H1 (cell line): Measurements from ENCODE around the gene CTIF.

ENCODE experiments used
- BACH1 ChIP-seq: IDR thresholded peaks from 2 replicates; pipeline ENCODE4 v1.6.1; 2012; ENCODE audit warnings: low read length, improper control_type of control experiment
- CTCF ChIP-seq, 3 experiments: IDR thresholded peaks; 1 replicate in 2 of 3; 2 replicates in 1 of 3; pipeline versions ENCODE4 v1.5.1 to v1.6.1; 2011; ENCODE audit warnings: low read length in 3 of 3, mild to moderate bottlenecking in 3 of 3, inconsistent platforms in 2 of 3, low read depth in 1 of 3, moderate library complexity in 1 of 3; ENCODE audit not compliant: insufficient read depth in 1 of 3; ENCODE audit errors: control extremely low read depth in 1 of 3
- EP300 ChIP-seq, 2 experiments: IDR thresholded peaks; 1 replicate in 1 of 2; 2 replicates in 1 of 2; pipeline ENCODE4 v1.6.1; 2011 to 2012; ENCODE audit warnings: low read depth in 2 of 2, low read length in 2 of 2, mild to moderate bottlenecking in 2 of 2, borderline replicate concordance in 1 of 2, inconsistent platforms in 1 of 2, moderate library complexity in 1 of 2
- MAX ChIP-seq: IDR thresholded peaks from 2 replicates; pipeline ENCODE4 v1.6.1; 2012; ENCODE audit warnings: inconsistent platforms
- POLR2A ChIP-seq, 2 experiments: IDR thresholded peaks; 1 replicate in 1 of 2; 2 replicates in 1 of 2; pipeline ENCODE4 v1.6.1; 2011; ENCODE audit warnings: low read depth in 2 of 2, low read length in 2 of 2, mild to moderate bottlenecking in 2 of 2; ENCODE audit errors: control extremely low read depth in 1 of 2
- RAD21 ChIP-seq, 2 experiments: IDR thresholded peaks in 1 of 2; conservative IDR thresholded peaks in 1 of 2; 2 replicates each; pipeline ENCODE4 v1.6.1; 2011; ENCODE audit warnings: low read depth in 2 of 2, low read length in 2 of 2, improper control_type of control experiment in 1 of 2, inconsistent platforms in 1 of 2, mild to moderate bottlenecking in 1 of 2, moderate library complexity in 1 of 2
- SP1 ChIP-seq: IDR thresholded peaks from 2 replicates; pipeline ENCODE4 v1.6.1; 2011; ENCODE audit warnings: low read depth, low read length
- TBP ChIP-seq: IDR thresholded peaks from 2 replicates; pipeline ENCODE4 v1.6.1; 2011; ENCODE audit warnings: low read depth, low read length, improper control_type of control experiment

DNA sequence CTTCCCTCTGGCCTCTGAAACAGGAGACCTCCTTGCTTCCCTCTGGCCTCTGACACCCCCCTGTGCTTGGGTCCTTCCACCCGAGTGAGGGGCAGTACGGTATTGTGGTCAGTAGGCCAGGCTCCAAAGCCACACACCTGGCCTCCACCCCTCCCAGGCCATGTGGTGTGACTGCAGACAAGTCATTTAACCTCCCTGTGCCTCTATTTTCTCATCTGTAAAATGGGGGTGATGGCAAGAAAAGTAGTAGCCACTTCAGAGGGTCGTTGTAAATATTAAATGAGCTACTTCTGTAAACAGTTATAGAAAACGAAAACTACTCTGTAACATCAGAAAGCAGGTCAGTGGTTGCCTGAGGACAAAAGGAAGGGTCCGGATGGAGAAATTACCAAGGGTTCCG lies 337.8 kb downstream of the CTIF start:
- TF ChIP-seq RAD21 (IDR thresholded peaks at IDR 0.05 in 1 of 2, conservative IDR thresholded peaks at IDR 0.05 in 1 of 2; ENCODE audit: low read depth in 2 of 2, low read length in 2 of 2) = no peak
- TF ChIP-seq TBP = no peak
- TF ChIP-seq SP1 = no peak
- TF ChIP-seq CTCF (IDR thresholded peaks at IDR 0.05; ENCODE audit: control extremely low read depth in 1 of 3, insufficient read depth in 1 of 3, low read depth in 1 of 3, low read length in 3 of 3) = no peak
- TF ChIP-seq BACH1 = no peak
- TF ChIP-seq EP300 (IDR thresholded peaks at IDR 0.05; ENCODE audit: borderline replicate concordance in 1 of 2, low read depth in 2 of 2, low read length in 2 of 2) = no peak
- TF ChIP-seq POLR2A (IDR thresholded peaks at IDR 0.05; ENCODE audit: control extremely low read depth in 1 of 2, low read depth in 2 of 2, low read length in 2 of 2) = no peak
- TF ChIP-seq MAX = no peak
